Urothelium cell line (cell line): Measurements from ENCODE around the gene DRAP1.
"Not testable (repeated sequence)": the region's sequence is repeated elsewhere in the genome, so short reads cannot be mapped to it uniquely, and the experiment has no call there.

Experiments
- DNase-seq: peaks from one replicate; pipeline ENCODE4 v3.0.0; 2011; ENCODE audit warnings: low spot score, mixed read lengths
- FAIRE-seq: peaks from 2 replicates; lab custom pipeline; 2011; peaks lifted over from hg19 to GRCh38; lab: Jason Lieb, UNC

DRAP1 gene

GRCh38 chr11:65927904-65928397, 8.7 kb downstream of the DRAP1 start:
- no peak for DNase-seq
- FAIRE-seq, result no peak

GRCh38 chr11:65928667-65929066, 9.4 kb downstream of the DRAP1 start:
- FAIRE-seq, result no peak
- DNase-seq, result no peak

- FAIRE-seq, result no peak
- no peak for DNase-seq
Measured at GRCh38 chr11:65931773-65932557, 12.7 kb downstream of the DRAP1 start.

GRCh38 chr11:65932558-65932919, 13.3 kb downstream of the DRAP1 start:
- no peak for FAIRE-seq

GRCh38 chr11:65934014-65934413, 14.8 kb downstream of the DRAP1 start:
- FAIRE-seq (no peak), DNase-seq (no peak)

More at GRCh38 chr11:65932558-65932919, 13.3 kb downstream of the DRAP1 start:
- no peak for DNase-seq

GRCh38 chr11:65937766-65938165, 18.5 kb downstream of the DRAP1 start:
- FAIRE-seq (no peak), DNase-seq (no peak)

- DNase-seq (no peak), FAIRE-seq (no peak)
Measured at GRCh38 chr11:65941720-65942310, 22.6 kb downstream of the DRAP1 start.

GRCh38 chr11:65942531-65942930, 23.3 kb downstream of the DRAP1 start:
- no peak for FAIRE-seq
- no peak for DNase-seq

- DNase-seq (no peak), FAIRE-seq (no peak)
Measured at GRCh38 chr11:65944191-65944590, 25.0 kb downstream of the DRAP1 start.

- DNase-seq (no peak), FAIRE-seq (no peak)
Measured at GRCh38 chr11:65944767-65945166, 25.5 kb downstream of the DRAP1 start.

- no peak for FAIRE-seq
Measured at GRCh38 chr11:65945430-65945911, 26.2 kb downstream of the DRAP1 start, which contains the start of gene TSGA10IP. TSS of gene TSGA10IP (plus strand) at chr11:65945480. CDS start at chr11:65945676, 196 bp downstream.

GRCh38 chr11:65945941-65946558, 26.8 kb downstream of the DRAP1 start:
- FAIRE-seq (no peak), DNase-seq (no peak)

More at GRCh38 chr11:65945430-65945911, 26.2 kb downstream of the DRAP1 start, which contains the start of gene TSGA10IP:
- DNase-seq, result no peak

GRCh38 chr11:65946655-65947054, 27.4 kb downstream of the DRAP1 start:
- FAIRE-seq, result no peak
- no peak for DNase-seq

- FAIRE-seq (no peak), DNase-seq (no peak)
Measured at GRCh38 chr11:65947133-65947532, 27.9 kb downstream of the DRAP1 start.

GRCh38 chr11:65947603-65948125, 28.4 kb downstream of the DRAP1 start:
- no peak for FAIRE-seq
- no peak for DNase-seq

GRCh38 chr11:65950711-65951110, 31.5 kb downstream of the DRAP1 start:
- not testable (repeated sequence) for DNase-seq, FAIRE-seq

GRCh38 chr11:65951641-65952040, 32.4 kb downstream of the DRAP1 start:
- DNase-seq, FAIRE-seq: not testable (repeated sequence)

- DNase-seq (no peak), FAIRE-seq (no peak)
Measured at GRCh38 chr11:65952052-65952521, 32.9 kb downstream of the DRAP1 start.

- no peak for DNase-seq
- no peak for FAIRE-seq
Measured at GRCh38 chr11:65953471-65953870, 34.2 kb downstream of the DRAP1 start.

GRCh38 chr11:65954771-65955170, 35.5 kb downstream of the DRAP1 start:
- FAIRE-seq, result no peak
- DNase-seq, result no peak

- no peak for FAIRE-seq
Measured at GRCh38 chr11:65958291-65958690, 39.1 kb downstream of the DRAP1 start.

More at GRCh38 chr11:65958291-65958690, 39.1 kb downstream of the DRAP1 start:
- no peak for DNase-seq
